ENCODE results near the gene SDK1. TPM values are rescaled to one million over a fixed set of nuclear protein-coding genes. Genes with fewer than 3 reads are reported as not detected.

Gene SDK1
- total RNA-seq, 1 donor = 0.43 TPM

DNA sequence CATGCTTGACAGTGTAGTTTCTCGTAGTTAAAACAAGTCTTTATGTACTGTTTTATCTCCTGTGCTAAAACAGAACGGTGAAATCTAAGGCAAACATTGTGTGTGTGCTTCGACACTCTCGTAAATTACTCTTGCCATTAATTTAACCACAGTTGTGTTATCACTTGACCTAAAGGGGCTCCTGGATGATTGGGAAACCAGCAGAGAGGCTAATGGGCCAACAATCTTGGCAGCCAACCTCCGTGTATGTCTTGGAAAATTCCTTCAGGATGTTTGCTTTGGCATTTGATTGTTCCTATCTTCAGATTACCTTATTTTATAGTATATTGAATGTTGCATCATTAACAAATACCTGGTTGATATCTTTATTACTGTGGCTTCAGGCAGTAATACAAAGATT is 409.5 kb downstream of the SDK1 start:
- DNase-seq (ENCODE audit: low read depth) = no peak
- TF ChIP-seq, protein P1, sequence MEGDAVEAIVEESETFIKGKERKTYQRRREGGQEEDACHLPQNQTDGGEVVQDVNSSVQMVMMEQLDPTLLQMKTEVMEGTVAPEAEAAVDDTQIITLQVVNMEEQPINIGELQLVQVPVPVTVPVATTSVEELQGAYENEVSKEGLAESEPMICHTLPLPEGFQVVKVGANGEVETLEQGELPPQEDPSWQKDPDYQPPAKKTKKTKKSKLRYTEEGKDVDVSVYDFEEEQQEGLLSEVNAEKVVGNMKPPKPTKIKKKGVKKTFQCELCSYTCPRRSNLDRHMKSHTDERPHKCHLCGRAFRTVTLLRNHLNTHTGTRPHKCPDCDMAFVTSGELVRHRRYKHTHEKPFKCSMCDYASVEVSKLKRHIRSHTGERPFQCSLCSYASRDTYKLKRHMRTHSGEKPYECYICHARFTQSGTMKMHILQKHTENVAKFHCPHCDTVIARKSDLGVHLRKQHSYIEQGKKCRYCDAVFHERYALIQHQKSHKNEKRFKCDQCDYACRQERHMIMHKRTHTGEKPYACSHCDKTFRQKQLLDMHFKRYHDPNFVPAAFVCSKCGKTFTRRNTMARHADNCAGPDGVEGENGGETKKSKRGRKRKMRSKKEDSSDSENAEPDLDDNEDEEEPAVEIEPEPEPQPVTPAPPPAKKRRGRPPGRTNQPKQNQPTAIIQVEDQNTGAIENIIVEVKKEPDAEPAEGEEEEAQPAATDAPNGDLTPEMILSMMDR (IDR thresholded peaks at IDR 0.05; ENCODE audit: insufficient read depth, low read depth, low read length) = no peak
- no peak overlapping the region for H3K4me3 ChIP-seq (ENCODE audit: low read depth, low read length)

DNA sequence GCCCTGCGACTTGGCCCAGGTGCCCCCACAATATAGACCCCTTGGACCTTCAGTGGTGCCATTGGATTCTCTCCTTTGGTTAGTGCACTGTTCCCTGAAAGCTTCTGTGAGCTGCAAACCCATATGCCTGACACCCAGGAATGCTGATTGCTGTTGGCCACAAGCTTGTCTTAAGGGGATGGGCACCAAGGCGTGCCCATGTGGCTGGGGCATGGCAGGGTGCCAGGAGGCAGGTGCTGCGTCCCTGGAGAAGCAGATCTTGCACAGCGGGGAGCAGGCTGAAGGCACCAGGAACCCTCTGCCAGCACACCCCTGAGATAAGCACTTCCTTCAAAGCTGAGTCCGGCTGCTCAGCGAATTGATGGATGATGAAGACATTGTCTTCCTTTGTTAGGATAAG is 411.8 kb downstream of the SDK1 start:
- DNase-seq (ENCODE audit: low read depth) = no peak
- TF ChIP-seq, protein P1 (IDR thresholded peaks at IDR 0.05; ENCODE audit: insufficient read depth, low read depth, low read length) = no peak
- H3K4me3 ChIP-seq (ENCODE audit: low read depth, low read length) = no peak overlapping the region

DNA sequence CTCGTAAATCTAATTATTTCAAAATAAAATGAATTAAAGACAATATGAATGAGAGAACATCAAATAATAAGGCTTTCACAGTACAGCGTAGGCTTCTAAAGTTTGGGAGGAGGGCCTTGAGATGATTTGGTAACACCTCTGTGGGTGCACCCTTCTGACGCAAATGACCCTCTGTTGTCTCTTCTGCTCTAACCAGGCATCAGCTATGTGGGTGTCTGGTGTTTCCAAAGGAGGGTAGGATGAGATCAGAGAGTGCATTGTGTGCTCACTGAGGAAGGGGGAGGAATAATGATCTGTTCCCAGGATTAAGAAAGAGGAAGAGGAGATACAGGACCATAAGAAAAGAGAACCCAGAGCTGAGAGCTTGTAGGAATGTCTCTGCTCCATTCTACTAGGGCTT is 420.4 kb downstream of the SDK1 start:
- no peak for DNase-seq (ENCODE audit: low read depth)
- no peak overlapping the region for H3K4me3 ChIP-seq (ENCODE audit: low read depth, low read length)
- TF ChIP-seq, protein P1 (IDR thresholded peaks at IDR 0.05; ENCODE audit: insufficient read depth, low read depth, low read length) = no peak

GRCh38 chr7:3722396-3722922 is 421.4 kb downstream of the SDK1 start:
- DNase-seq (ENCODE audit: low read depth) = peak; percentile 13
- TF ChIP-seq, protein P1 (IDR thresholded peaks at IDR 0.05; ENCODE audit: insufficient read depth, low read depth, low read length) = peak; percentile 17
- H3K4me3 ChIP-seq (ENCODE audit: low read depth, low read length) = no peak overlapping the region

- TF ChIP-seq, protein P1 (IDR thresholded peaks at IDR 0.05; ENCODE audit: insufficient read depth, low read depth, low read length) = no peak
- no peak overlapping the region for H3K4me3 ChIP-seq (ENCODE audit: low read depth, low read length)
- no peak for DNase-seq (ENCODE audit: low read depth)
These were observed 424.4 kb downstream of the SDK1 start for GRCh38 chr7:3725155-3726059.

DNA sequence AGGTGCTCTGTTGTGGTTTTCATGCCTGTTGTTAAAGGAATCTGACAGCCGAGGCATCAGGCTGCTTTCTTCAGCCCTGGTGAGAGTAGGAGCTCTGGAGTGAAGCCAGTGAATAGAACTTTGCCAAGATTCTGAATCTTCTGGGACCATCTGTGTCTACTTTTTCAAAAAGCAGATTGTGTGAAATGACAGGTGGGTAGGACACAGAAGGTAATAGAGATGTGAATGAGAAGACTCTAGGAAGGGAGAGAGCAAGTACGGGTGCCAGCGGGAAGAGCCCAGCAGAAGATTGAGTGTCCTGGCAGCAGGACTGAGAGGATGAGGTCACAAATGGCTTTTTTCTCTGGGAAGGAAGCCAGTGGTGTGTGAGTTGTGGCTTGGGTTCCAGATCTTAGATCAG is 429.2 kb downstream of the SDK1 start:
- no peak for DNase-seq (ENCODE audit: low read depth)
- TF ChIP-seq, protein P1 (IDR thresholded peaks at IDR 0.05; ENCODE audit: insufficient read depth, low read depth, low read length) = no peak
- H3K4me3 ChIP-seq (ENCODE audit: low read depth, low read length) = no peak overlapping the region
